GM21737 (cell line): ENCODE data around the gene SPEM1.

Source experiments
- ATAC-seq: cut with Tn5 transposase; IDR thresholded peaks from one replicate; pipeline ENCODE4 v1.9.1; 2021; ENCODE audit warnings: mild to moderate bottlenecking, moderate library complexity; ENCODE audit not compliant: unreplicated experiment

The SPEM1 gene

GRCh38 chr17:7439462-7440112 lies 19.5 kb downstream of the SPEM1 start, which contains the start of gene FGF11:
FGF11 (plus strand) TSS chr17:7439512; CDS start chr17:7439621, 109 bp downstream.
- no peak for ATAC-seq

GRCh38 chr17:7440113-7440833 lies 20.1 kb downstream of the SPEM1 start:
- no peak for ATAC-seq

- no peak for ATAC-seq
These were observed 20.7 kb downstream of the SPEM1 start for GRCh38 chr17:7440834-7441195.

GRCh38 chr17:7441266-7441665 lies 21.1 kb downstream of the SPEM1 start:
- no peak for ATAC-seq

- no peak for ATAC-seq
These were observed 22.0 kb downstream of the SPEM1 start for GRCh38 chr17:7442142-7442541.

- ATAC-seq, result no peak
These were observed 23.7 kb downstream of the SPEM1 start for GRCh38 chr17:7443499-7444485.

GRCh38 chr17:7444682-7445618 lies 24.8 kb downstream of the SPEM1 start, which contains the start of gene CHRNB1:
CHRNB1 (plus strand) TSS chr17:7445061; CDS start chr17:7445128, 67 bp downstream.
- no peak for ATAC-seq

GRCh38 chr17:7445619-7445968 lies 25.5 kb downstream of the SPEM1 start:
- ATAC-seq, result no peak

- ATAC-seq, result no peak
These were observed 28.3 kb downstream of the SPEM1 start for GRCh38 chr17:7448461-7448860.

GRCh38 chr17:7459961-7460545 lies 39.9 kb downstream of the SPEM1 start:
- ATAC-seq, result no peak

- ATAC-seq, result no peak
These were observed 40.9 kb downstream of the SPEM1 start for GRCh38 chr17:7460850-7461660.

- ATAC-seq, result no peak
These were observed 42.6 kb downstream of the SPEM1 start for GRCh38 chr17:7462474-7463371.

- ATAC-seq, result no peak
These were observed 43.3 kb downstream of the SPEM1 start for GRCh38 chr17:7463372-7463846.

GRCh38 chr17:7464081-7464480 lies 44.0 kb downstream of the SPEM1 start:
- no peak for ATAC-seq

GRCh38 chr17:7465597-7466275 lies 45.6 kb downstream of the SPEM1 start:
- ATAC-seq, result no peak

GRCh38 chr17:7466318-7466638 lies 46.2 kb downstream of the SPEM1 start:
- no peak for ATAC-seq

GRCh38 chr17:7466639-7467341 lies 46.7 kb downstream of the SPEM1 start:
- ATAC-seq, result no peak
